ENCODE data around the gene POLD1. TPM values are rescaled to one million over a fixed set of nuclear protein-coding genes. Genes with fewer than 3 reads are reported as not detected.

POLD1 gene
- total RNA-seq, 1 donor from 2014 or later: 10.8 TPM

DNA sequence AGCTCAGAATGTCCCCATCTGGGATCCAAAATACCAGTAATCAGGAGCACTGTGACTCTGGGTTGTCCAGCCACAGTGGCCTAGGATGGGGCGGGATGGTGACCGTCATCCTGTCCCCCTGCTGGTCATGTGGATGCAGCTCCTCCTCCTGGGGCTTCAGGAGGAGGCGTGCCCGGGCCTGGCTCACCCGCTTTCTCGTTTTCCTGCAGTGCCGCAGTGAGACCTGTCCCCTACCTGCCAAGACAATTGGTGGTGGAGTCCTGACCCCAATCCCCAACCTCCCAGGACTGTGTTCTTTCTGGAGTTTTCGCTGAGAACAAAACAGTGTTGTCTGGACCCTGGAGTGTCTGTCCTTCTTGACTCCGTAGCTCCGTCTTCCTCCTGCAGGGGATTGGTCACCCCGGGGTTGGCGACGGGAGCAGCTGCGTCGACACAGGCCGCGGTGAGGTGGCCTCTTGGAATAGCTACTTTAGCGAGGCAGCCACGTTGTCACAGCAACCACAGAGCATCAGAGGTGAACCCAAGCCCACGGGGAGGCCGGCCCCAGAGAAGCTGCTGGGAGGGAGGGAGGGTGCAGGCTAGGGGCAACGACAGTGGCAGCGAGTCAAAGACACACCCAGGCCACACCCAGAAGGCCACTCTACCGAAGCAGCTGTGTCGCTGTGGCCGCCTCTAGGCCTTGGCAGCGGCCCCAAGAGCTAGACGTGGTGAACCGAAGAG lies 82.0 kb downstream of the POLD1 start:
- no peak overlapping the region for H3K4me3 ChIP-seq
- H3K27ac ChIP-seq (replicated peaks): no peak overlapping the region
- TF ChIP-seq, protein P1, sequence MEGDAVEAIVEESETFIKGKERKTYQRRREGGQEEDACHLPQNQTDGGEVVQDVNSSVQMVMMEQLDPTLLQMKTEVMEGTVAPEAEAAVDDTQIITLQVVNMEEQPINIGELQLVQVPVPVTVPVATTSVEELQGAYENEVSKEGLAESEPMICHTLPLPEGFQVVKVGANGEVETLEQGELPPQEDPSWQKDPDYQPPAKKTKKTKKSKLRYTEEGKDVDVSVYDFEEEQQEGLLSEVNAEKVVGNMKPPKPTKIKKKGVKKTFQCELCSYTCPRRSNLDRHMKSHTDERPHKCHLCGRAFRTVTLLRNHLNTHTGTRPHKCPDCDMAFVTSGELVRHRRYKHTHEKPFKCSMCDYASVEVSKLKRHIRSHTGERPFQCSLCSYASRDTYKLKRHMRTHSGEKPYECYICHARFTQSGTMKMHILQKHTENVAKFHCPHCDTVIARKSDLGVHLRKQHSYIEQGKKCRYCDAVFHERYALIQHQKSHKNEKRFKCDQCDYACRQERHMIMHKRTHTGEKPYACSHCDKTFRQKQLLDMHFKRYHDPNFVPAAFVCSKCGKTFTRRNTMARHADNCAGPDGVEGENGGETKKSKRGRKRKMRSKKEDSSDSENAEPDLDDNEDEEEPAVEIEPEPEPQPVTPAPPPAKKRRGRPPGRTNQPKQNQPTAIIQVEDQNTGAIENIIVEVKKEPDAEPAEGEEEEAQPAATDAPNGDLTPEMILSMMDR (IDR thresholded peaks at IDR 0.05; ENCODE audit: borderline replicate concordance): peak; percentile 23
- peaks cover 51% of the 10 kb centered on the region for H3K27me3 ChIP-seq (ENCODE audit: low read depth)
- no peaks in the 10 kb centered on the region for H3K4me1 ChIP-seq
- H3K9me3 ChIP-seq (replicated peaks): no peaks in the 10 kb centered on the region
- intact Hi-C loops (cut with micrococcal nuclease): no loop called here
- DNase-seq: no peak
- no peaks in the 10 kb centered on the region for H3K36me3 ChIP-seq

DNA sequence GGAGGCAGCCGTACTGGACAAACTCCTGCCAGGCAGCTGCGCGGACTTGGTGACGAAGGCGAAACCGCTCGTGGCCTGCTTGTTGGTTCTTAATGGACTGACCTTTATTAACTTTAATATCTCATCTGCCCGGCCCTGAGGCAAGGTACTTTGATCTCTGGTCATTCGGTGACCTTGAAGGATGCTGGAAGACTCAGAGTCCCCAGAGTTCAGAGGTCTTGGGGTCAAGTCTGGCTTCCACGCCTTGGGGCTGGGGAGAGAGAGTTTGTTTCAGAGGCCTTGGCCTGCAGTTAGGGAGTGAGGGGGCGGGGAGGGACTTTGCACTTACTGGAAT lies 82.5 kb downstream of the POLD1 start:
- Histone ChIP-seq H3K27me3 (ENCODE audit: low read depth) (peaks cover 46% of the 10 kb centered on the region), H3K27ac (replicated peaks) (no peak overlapping the region), H3K36me3 (no peaks in the 10 kb centered on the region), H3K4me3 (no peak overlapping the region), H3K4me1 (no peaks in the 10 kb centered on the region), H3K9me3 (replicated peaks) (no peaks in the 10 kb centered on the region)
- no peak for DNase-seq
- intact Hi-C loops (cut with micrococcal nuclease): no loop called here
- TF ChIP-seq, protein P1 (IDR thresholded peaks at IDR 0.05; ENCODE audit: borderline replicate concordance): no peak

DNA sequence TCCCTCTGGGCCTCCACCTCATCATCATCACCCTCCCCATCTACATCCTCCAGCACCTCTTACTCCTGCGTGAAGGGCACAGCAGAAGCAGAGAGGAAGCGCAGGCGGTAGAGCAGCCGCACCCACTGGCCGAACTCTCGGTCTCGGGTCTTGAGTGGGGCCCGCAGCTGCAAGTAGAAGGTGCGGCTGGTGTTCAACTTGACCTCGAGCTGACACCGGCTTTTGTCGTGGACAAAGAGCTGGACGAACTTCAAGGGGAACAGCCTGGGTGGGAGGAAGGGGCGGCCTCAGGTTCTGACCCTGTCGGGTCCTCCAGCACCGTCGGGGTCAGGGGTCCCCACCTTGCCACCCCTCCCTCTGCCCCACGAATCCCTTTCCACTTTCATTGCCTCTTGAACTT lies 83.4 kb downstream of the POLD1 start:
- H3K27ac ChIP-seq (replicated peaks): no peak overlapping the region
- no peak overlapping the region for H3K4me3 ChIP-seq
- no peaks in the 10 kb centered on the region for H3K36me3 ChIP-seq
- H3K27me3 ChIP-seq (ENCODE audit: low read depth): peaks cover 37% of the 10 kb centered on the region
- intact Hi-C loops (cut with micrococcal nuclease): no loop called here
- no peaks in the 10 kb centered on the region for H3K9me3 ChIP-seq (replicated peaks)
- no peak for DNase-seq
- TF ChIP-seq, protein P1 (IDR thresholded peaks at IDR 0.05; ENCODE audit: borderline replicate concordance): no peak
- H3K4me1 ChIP-seq: no peaks in the 10 kb centered on the region

Other genes with a start within 250 kb of the POLD1 start
- gene IZUMO2, start 221.1 kb upstream of the POLD1 start, total RNA-seq: not detected
- 115 TPM for gene MYH14, start 180.7 kb upstream of the POLD1 start, total RNA-seq
- gene KCNC3, start 55.0 kb upstream of the POLD1 start, total RNA-seq: 2.6 TPM
- gene NAPSA, start 18.7 kb upstream of the POLD1 start, total RNA-seq: 0.05 TPM
- 71.6 TPM for gene NR1H2, start 7.9 kb upstream of the POLD1 start, total RNA-seq
- not detected for gene SPIB, start 34.6 kb downstream of the POLD1 start, total RNA-seq
- not detected for gene MYBPC2, start 48.5 kb downstream of the POLD1 start, total RNA-seq
- 97.7 TPM for gene EMC10, start 92.2 kb downstream of the POLD1 start, total RNA-seq
- 1.3 TPM for gene GARIN5A, start 92.5 kb downstream of the POLD1 start, total RNA-seq
- gene JOSD2, start 126.8 kb downstream of the POLD1 start, total RNA-seq: 28.6 TPM
- gene ASPDH, start 129.6 kb downstream of the POLD1 start, total RNA-seq: not detected
- gene LRRC4B, start 184.1 kb downstream of the POLD1 start, total RNA-seq: 0.47 TPM

Data from left ventricle myocardium inferior (tissue), 1 donor.